Activated gamma-delta T cell treated with anti-CD3 and anti-CD28 coated beads, Interleukin-2, amount 50 U/mL, for 16 hours (primary cell): Measurements from ENCODE around the gene PIM3.
"Not testable (repeated sequence)": the region's sequence is repeated elsewhere in the genome, so short reads cannot be mapped to it uniquely, and the experiment has no call there.

Experiments used
- DNase-seq: peaks from one replicate; pipeline ENCODE4 v3.0.0-alpha.2; 2020; ENCODE audit warnings: low read depth

Gene PIM3

GRCh38 chr22:49943405-49943765, 17.2 kb upstream of the PIM3 start:
- DNase-seq: no peak

GRCh38 chr22:49943771-49944398, 16.7 kb upstream of the PIM3 start:
- DNase-seq: no peak

- DNase-seq: no peak
Observed at GRCh38 chr22:49944399-49944891, 16.1 kb upstream of the PIM3 start.

- not testable (repeated sequence) for DNase-seq
Observed at GRCh38 chr22:49945042-49945794, 15.4 kb upstream of the PIM3 start.

- DNase-seq: no peak
Observed at GRCh38 chr22:49946612-49947295, 13.8 kb upstream of the PIM3 start.

- DNase-seq: no peak
Observed at GRCh38 chr22:49947296-49947622, 13.3 kb upstream of the PIM3 start.

- DNase-seq: no peak
Observed at GRCh38 chr22:49948116-49948957, 12.2 kb upstream of the PIM3 start.

GRCh38 chr22:49948958-49949913, 11.3 kb upstream of the PIM3 start:
- DNase-seq: no peak

- DNase-seq: no peak
Observed at GRCh38 chr22:49949914-49950292, 10.7 kb upstream of the PIM3 start.

GRCh38 chr22:49950396-49950994, 10.1 kb upstream of the PIM3 start:
- DNase-seq: no peak

- no peak for DNase-seq
Observed at GRCh38 chr22:49951000-49951677, 9.4 kb upstream of the PIM3 start.

GRCh38 chr22:49951678-49951985, 8.9 kb upstream of the PIM3 start:
- DNase-seq: no peak

- no peak for DNase-seq
Observed at GRCh38 chr22:49951986-49952896, 8.3 kb upstream of the PIM3 start.

- DNase-seq: no peak
Observed at GRCh38 chr22:49953027-49953679, 7.4 kb upstream of the PIM3 start.

GRCh38 chr22:49953680-49954344, 6.8 kb upstream of the PIM3 start:
- no peak for DNase-seq

- DNase-seq: no peak
Observed at GRCh38 chr22:49954354-49954753, 6.2 kb upstream of the PIM3 start.

- no peak for DNase-seq
Observed at GRCh38 chr22:49954991-49955580, 5.5 kb upstream of the PIM3 start.
